Keratinocyte (primary cell): ENCODE results near the gene LCE1E. TPM values are rescaled to one million over a fixed set of nuclear protein-coding genes. Genes with fewer than 3 reads are reported as not detected.

ENCODE experiments used
- DNase-seq: peaks from one replicate; pipeline ENCODE4 v3.0.0-alpha.2; 2011; ENCODE audit warnings: low read depth, missing footprints, low spot score
- FAIRE-seq: peaks from 2 replicates; lab custom pipeline; 2011; peaks lifted over from hg19 to GRCh38; lab: Jason Lieb, UNC
- H2AFZ ChIP-seq: 2 replicates; pipeline ENCODE4 v1.6.0; 2012; ENCODE audit warnings: low read length, control low read depth, inconsistent platforms; ENCODE audit not compliant: control insufficient read depth
- H3K27ac ChIP-seq: 2 replicates; pipeline ENCODE4 v1.5.1; 2011; ENCODE audit warnings: low read length; ENCODE audit not compliant: control insufficient read depth, insufficient read depth
- H3K27me3 ChIP-seq: 3 replicates; pipeline ENCODE4 v1.6.0; 2011; ENCODE audit warnings: low read length; ENCODE audit not compliant: control insufficient read depth, insufficient read depth; ENCODE audit errors: extremely low read depth
- H3K36me3 ChIP-seq, 2 experiments: 2 replicates in 1 of 2; 3 replicates in 1 of 2; pipeline ENCODE4 v1.5.1; 2011; ENCODE audit warnings: low read length in 2 of 2, mild to moderate bottlenecking in 1 of 2; ENCODE audit not compliant: control insufficient read depth in 2 of 2, insufficient read depth in 2 of 2; ENCODE audit errors: extremely low read depth in 1 of 2
- H3K4me1 ChIP-seq: 3 replicates; pipeline ENCODE4 v1.5.1; 2011; ENCODE audit warnings: low read length; ENCODE audit not compliant: control insufficient read depth, insufficient read depth; ENCODE audit errors: extremely low read depth
- H3K4me2 ChIP-seq: 3 replicates; pipeline ENCODE4 v1.6.0; 2011; ENCODE audit warnings: low read depth, low read length; ENCODE audit not compliant: control insufficient read depth, insufficient read depth; ENCODE audit errors: extremely low read depth
- H3K4me3 ChIP-seq, 3 experiments: fragments of 200-600 bp in 1 of 3; sonication (generic) in 1 of 3; 2 replicates in 2 of 3; 3 replicates in 1 of 3; pipeline ENCODE4 v1.5.1; 2011 to 2016; ENCODE audit warnings: low read length in 3 of 3, mild to moderate bottlenecking in 3 of 3, control low read depth in 2 of 3, inconsistent platforms in 1 of 3, low read depth in 1 of 3, mixed read lengths in 1 of 3, mixed run types in 1 of 3, moderate library complexity in 1 of 3; ENCODE audit not compliant: control insufficient read depth in 2 of 3, insufficient read depth in 2 of 3; ENCODE audit errors: extremely low read depth in 1 of 3
- H3K79me2 ChIP-seq: 2 replicates; pipeline ENCODE4 v1.6.0; 2012; ENCODE audit warnings: low read length; ENCODE audit not compliant: control insufficient read depth, insufficient read depth
- H3K9ac ChIP-seq: 3 replicates; pipeline ENCODE4 v1.6.0; 2011; ENCODE audit warnings: low read length; ENCODE audit not compliant: control insufficient read depth, insufficient read depth; ENCODE audit errors: extremely low read depth
- H3K9me1 ChIP-seq: 3 replicates; pipeline ENCODE4 v1.6.0; 2011; ENCODE audit warnings: low read length; ENCODE audit not compliant: control insufficient read depth, insufficient read depth; ENCODE audit errors: extremely low read depth
- H3K9me3 ChIP-seq: 2 replicates; pipeline ENCODE4 v1.5.1; 2012; ENCODE audit warnings: low read depth, low read length; ENCODE audit not compliant: control insufficient read depth
- H4K20me1 ChIP-seq: 3 replicates; pipeline ENCODE4 v1.6.0; 2011; ENCODE audit warnings: low read length; ENCODE audit not compliant: control insufficient read depth, insufficient read depth; ENCODE audit errors: extremely low read depth
- CTCF ChIP-seq, 3 experiments: IDR thresholded peaks in 1 of 3; conservative IDR thresholded peaks in 1 of 3; optimal IDR thresholded peaks in 1 of 3; 2 replicates in 2 of 3; 3 replicates in 1 of 3; pipeline versions ENCODE3 to v1.5.1; 2011; ENCODE audit warnings: low read length in 3 of 3, mild to moderate bottlenecking in 3 of 3, moderate library complexity in 2 of 3, control low read depth in 1 of 3, inconsistent platforms in 1 of 3; ENCODE audit not compliant: insufficient read depth in 2 of 3; ENCODE audit errors: extremely low read depth in 1 of 3
- EZH2 ChIP-seq: IDR thresholded peaks from one replicate; pipeline ENCODE4 v1.6.1; 2012; ENCODE audit warnings: inconsistent platforms, mild to moderate bottlenecking, low read length, moderate library complexity
- dilution Hi-C: fragments of 300-500 bp; cut with MboI; formaldehyde crosslinking; loops from one replicate; pipeline ENCODE4 v1.7.0; 2020; ENCODE audit warnings: low sequenced_read_pairs; ENCODE audit not compliant: extremely low pct_ligation_motif_present
- polyA plus RNA-seq, 5 experiments: library from polyadenylated mRNA; depleted of rRNA in 3 of 5; stranded (reverse) in 3 of 5; stranded (forward) in 1 of 5; unstranded in 1 of 5; fragments of >200 nt; gene quantifications; 1 replicate in 1 of 5; 2 replicates in 3 of 5; 3 replicates in 1 of 5; pipeline versions ENCODE4 v1.2.1 to v1.2.3, GENCODE V29; 2011 to 2012; ENCODE audit warnings: missing spikeins in 2 of 5, low read depth in 1 of 5, low replicate concordance in 1 of 5

LCE1E gene
- polyA plus RNA-seq, 1 donor (not counting 4 experiments of a cell fraction or from before 2014, with no cell fraction given) = 1.0 TPM

- Histone ChIP-seq H3K9ac (no peak overlapping the region), H3K9me1 (no peaks in the 10 kb centered on the region), H3K27ac (no peak overlapping the region), H3K27me3 (no peaks in the 10 kb centered on the region), H3K4me3 (no peak overlapping the region), H3K79me2 (no peaks in the 10 kb centered on the region), H3K9me3 (no peaks in the 10 kb centered on the region), H3K4me2 (no peak overlapping the region), H3K36me3 (no peaks in the 10 kb centered on the region), H4K20me1 (no peaks in the 10 kb centered on the region), H2AFZ (no peak overlapping the region), H3K4me1 (no peaks in the 10 kb centered on the region)
- dilution Hi-C loops = no loop called here
- DNase-seq (no peak), FAIRE-seq (no peak)
- TF ChIP-seq CTCF (optimal IDR thresholded peaks at IDR 0.05 in 1 of 3, IDR thresholded peaks at IDR 0.05 in 1 of 3, conservative IDR thresholded peaks at IDR 0.05 in 1 of 3; ENCODE audit: extremely low read depth in 1 of 3, insufficient read depth in 2 of 3, low read length in 3 of 3) (no peak), EZH2 (no peak)
Observed at GRCh38 chr1:152795686-152796085, 9.6 kb downstream of the LCE1E start.

GRCh38 chr1:152796421-152796820 is 10.4 kb downstream of the LCE1E start, which contains the start of gene LCE1D:
TSS of gene LCE1D (plus strand) at chr1:152796721. CDS start at chr1:152797795, 1,074 bp downstream.
- Histone ChIP-seq H3K9me1 (no peaks in the 10 kb centered on the region), H3K9me3 (no peaks in the 10 kb centered on the region), H3K4me2 (no peak within 1 kb of the TSS), H2AFZ (no peak within 1 kb of the TSS), H3K27me3 (no peaks in the 10 kb centered on the region), H3K36me3 (no peaks in the 10 kb centered on the region), H3K4me3 (no peak within 1 kb of the TSS), H3K9ac (no peak within 1 kb of the TSS), H4K20me1 (no peaks in the 10 kb centered on the region), H3K27ac (no peak within 1 kb of the TSS), H3K4me1 (no peaks in the 10 kb centered on the region), H3K79me2 (no peaks in the 10 kb centered on the region)
- TF ChIP-seq EZH2 (no peak), CTCF (optimal IDR thresholded peaks at IDR 0.05 in 1 of 3, IDR thresholded peaks at IDR 0.05 in 1 of 3, conservative IDR thresholded peaks at IDR 0.05 in 1 of 3; ENCODE audit: extremely low read depth in 1 of 3, insufficient read depth in 2 of 3, low read length in 3 of 3) (no peak)
- FAIRE-seq (no peak), DNase-seq (no peak)
- dilution Hi-C loops = no loop called here
